ENCODE results near the gene ZNF165. TPM values are rescaled to one million over a fixed set of nuclear protein-coding genes. Genes with fewer than 3 reads are reported as not detected.
"Not testable (repeated sequence)": the region's sequence is repeated elsewhere in the genome, so short reads cannot be mapped to it uniquely, and the experiment has no call there.

The ZNF165 gene
- polyA plus RNA-seq, 3 donors, result 0.05 to 0.08 TPM; not detected in 1

DNA sequence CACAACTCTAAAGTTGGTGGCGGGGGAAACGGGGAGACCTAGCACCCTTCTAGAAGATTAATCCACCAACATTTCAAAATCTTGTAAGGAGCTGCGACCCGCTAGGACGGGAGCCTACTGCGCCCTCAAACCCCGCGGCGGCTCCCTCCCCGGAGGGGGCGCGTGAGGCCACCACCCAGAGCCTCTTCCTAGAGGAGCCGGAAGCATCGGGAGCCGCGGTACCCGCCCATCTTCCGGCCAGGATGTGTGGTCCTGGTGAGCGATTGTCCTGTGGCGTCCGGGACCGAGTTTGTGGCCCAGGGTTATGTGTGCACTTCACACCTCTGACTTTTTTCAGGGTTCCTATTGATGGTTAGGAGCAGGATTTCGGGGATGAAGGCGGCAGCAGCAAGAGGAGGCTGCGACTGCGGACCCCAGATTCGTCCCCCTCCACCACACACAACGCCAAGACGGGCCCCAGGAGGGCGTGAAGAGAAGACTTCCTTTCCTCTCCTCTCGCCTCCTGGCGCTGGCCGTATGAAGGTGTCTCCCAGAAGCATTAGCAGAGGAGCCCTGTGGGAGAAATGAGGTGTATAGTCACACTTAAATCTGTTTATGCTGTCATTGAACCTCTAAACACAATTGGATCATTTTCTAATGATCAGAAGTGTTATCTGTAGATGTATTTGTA, 10.7 kb downstream of the ZNF165 start:
- WGBS (ENCODE audit: insufficient coverage), result 45% methylated on average over 15 of the region's 33 CpGs

DNA sequence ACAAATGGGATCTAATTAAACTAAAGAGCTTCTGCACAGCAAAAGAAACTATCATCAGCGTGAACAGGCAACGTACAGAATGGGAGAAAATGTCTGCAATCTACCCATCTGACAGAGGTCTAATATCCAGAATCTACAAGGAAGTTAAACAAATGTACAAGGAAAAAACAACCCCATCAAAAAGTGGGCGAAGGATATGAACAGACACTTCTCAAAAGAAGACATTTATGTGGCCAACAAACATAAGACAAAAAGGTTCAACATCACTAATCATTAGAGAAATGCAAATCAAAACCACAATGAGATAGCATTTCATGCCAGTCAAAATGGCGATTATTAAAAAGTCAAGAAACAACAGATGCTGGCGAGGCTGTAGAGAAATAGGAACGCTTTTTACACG, 21.9 kb downstream of the ZNF165 start:
- H3K36me3 Mint-ChIP-seq; H3K79me2 ChIP-seq (ENCODE audit: insufficient read depth, low read length); H3K4me3 ChIP-seq (replicated peaks in 1 of 3; ENCODE audit: low read depth in 2 of 3, low read length in 3 of 3); H3K27ac ChIP-seq (ENCODE audit: low read depth in 1 of 2, low read length in 2 of 2); H3K9ac ChIP-seq (ENCODE audit: insufficient read depth, low read length, poor library complexity, severe bottlenecking); H3K4me1 ChIP-seq (ENCODE audit: control insufficient read depth in 1 of 2, insufficient read depth in 2 of 2, low read length in 2 of 2); H4K20me1 ChIP-seq (ENCODE audit: insufficient read depth, low read length); H3K4me3 Mint-ChIP-seq; intact Hi-C loops (cut with micrococcal nuclease); H3K27me3 ChIP-seq (ENCODE audit: control insufficient read depth in 2 of 2, insufficient read depth in 2 of 2, low read length in 2 of 2); H3K27ac Mint-ChIP-seq; DNase-seq; H3K9me3 ChIP-seq (replicated peaks in 1 of 2; ENCODE audit: control insufficient read depth in 1 of 2, insufficient read depth in 1 of 2, low read length in 2 of 2); H3K4me2 ChIP-seq (replicated peaks; ENCODE audit: extremely low read depth, low read length, poor library complexity, severe bottlenecking); H2AFZ ChIP-seq (ENCODE audit: insufficient read depth, low read depth, low read length, poor library complexity, severe bottlenecking); H3K36me3 ChIP-seq (replicated peaks in 1 of 2; ENCODE audit: control insufficient read depth in 1 of 2, insufficient read depth in 2 of 2, low read length in 2 of 2): not testable (repeated sequence)
- Mint-ChIP-seq H3K27me3 (ENCODE audit: low read depth in 3 of 3) (peaks cover 8 to 11% (median 8%) of the 10 kb centered on the region in 3 donors), H3K4me1 (peaks cover 12% of the 10 kb centered on the region), H3K9me3 (peaks cover 2 to 14% (median 12%) of the 10 kb centered on the region in 7 donors)
- WGBS (ENCODE audit: insufficient coverage), result 100% methylated on average over 1 of the region's 7 CpGs

More for the DNA sequence above, 10.7 kb downstream of the ZNF165 start:
- Histone ChIP-seq H2AFZ (ENCODE audit: insufficient read depth, low read depth, low read length, poor library complexity, severe bottlenecking) (peak overlapping the region; percentile 60), H3K9me3 (replicated peaks in 1 of 2; ENCODE audit: control insufficient read depth in 1 of 2, insufficient read depth in 1 of 2, low read length in 2 of 2) (peaks cover 0 to 33% of the 10 kb centered on the region in 2 donors), H3K4me3 (replicated peaks in 1 of 3; ENCODE audit: low read depth in 2 of 3, low read length in 3 of 3) (peak overlapping the region in 2 of 3 experiments; percentile 1 to 57), H3K27ac (ENCODE audit: low read depth in 1 of 2, low read length in 2 of 2) (no peak overlapping the region), H3K79me2 (ENCODE audit: insufficient read depth, low read length) (no peaks in the 10 kb centered on the region), H3K27me3 (ENCODE audit: control insufficient read depth in 2 of 2, insufficient read depth in 2 of 2, low read length in 2 of 2) (peaks cover 2 to 10% of the 10 kb centered on the region in 2 donors), H3K4me1 (ENCODE audit: control insufficient read depth in 1 of 2, insufficient read depth in 2 of 2, low read length in 2 of 2) (peaks cover 6% of the 10 kb centered on the region in 2 donors), H3K4me2 (replicated peaks; ENCODE audit: extremely low read depth, low read length, poor library complexity, severe bottlenecking) (peak overlapping the region; percentile 53), H3K9ac (ENCODE audit: insufficient read depth, low read length, poor library complexity, severe bottlenecking) (no peak overlapping the region), H4K20me1 (ENCODE audit: insufficient read depth, low read length) (no peaks in the 10 kb centered on the region), H3K36me3 (replicated peaks in 1 of 2; ENCODE audit: control insufficient read depth in 1 of 2, insufficient read depth in 2 of 2, low read length in 2 of 2) (peaks cover 0 to 8% of the 10 kb centered on the region in 2 donors)
- peaks cover 8% of the 10 kb centered on the region for H3K4me1 Mint-ChIP-seq
- H3K9me3 Mint-ChIP-seq, result peaks cover 28 to 45% (median 31%) of the 10 kb centered on the region in 7 donors
- peaks cover 2 to 12% (median 5%) of the 10 kb centered on the region in 3 donors for H3K27me3 Mint-ChIP-seq (ENCODE audit: low read depth in 3 of 3)
- peak overlapping the region; percentile 58 to 68 for H3K4me3 Mint-ChIP-seq
- H3K36me3 Mint-ChIP-seq, result peaks cover 4 to 11% of the 10 kb centered on the region in 2 donors
- no peak overlapping the region for H3K27ac Mint-ChIP-seq
- no peak for DNase-seq
- TF ChIP-seq, protein P1, sequence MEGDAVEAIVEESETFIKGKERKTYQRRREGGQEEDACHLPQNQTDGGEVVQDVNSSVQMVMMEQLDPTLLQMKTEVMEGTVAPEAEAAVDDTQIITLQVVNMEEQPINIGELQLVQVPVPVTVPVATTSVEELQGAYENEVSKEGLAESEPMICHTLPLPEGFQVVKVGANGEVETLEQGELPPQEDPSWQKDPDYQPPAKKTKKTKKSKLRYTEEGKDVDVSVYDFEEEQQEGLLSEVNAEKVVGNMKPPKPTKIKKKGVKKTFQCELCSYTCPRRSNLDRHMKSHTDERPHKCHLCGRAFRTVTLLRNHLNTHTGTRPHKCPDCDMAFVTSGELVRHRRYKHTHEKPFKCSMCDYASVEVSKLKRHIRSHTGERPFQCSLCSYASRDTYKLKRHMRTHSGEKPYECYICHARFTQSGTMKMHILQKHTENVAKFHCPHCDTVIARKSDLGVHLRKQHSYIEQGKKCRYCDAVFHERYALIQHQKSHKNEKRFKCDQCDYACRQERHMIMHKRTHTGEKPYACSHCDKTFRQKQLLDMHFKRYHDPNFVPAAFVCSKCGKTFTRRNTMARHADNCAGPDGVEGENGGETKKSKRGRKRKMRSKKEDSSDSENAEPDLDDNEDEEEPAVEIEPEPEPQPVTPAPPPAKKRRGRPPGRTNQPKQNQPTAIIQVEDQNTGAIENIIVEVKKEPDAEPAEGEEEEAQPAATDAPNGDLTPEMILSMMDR (IDR thresholded peaks at IDR 0.05), result no peak
- intact Hi-C loops (cut with micrococcal nuclease), result no loop called here

DNA sequence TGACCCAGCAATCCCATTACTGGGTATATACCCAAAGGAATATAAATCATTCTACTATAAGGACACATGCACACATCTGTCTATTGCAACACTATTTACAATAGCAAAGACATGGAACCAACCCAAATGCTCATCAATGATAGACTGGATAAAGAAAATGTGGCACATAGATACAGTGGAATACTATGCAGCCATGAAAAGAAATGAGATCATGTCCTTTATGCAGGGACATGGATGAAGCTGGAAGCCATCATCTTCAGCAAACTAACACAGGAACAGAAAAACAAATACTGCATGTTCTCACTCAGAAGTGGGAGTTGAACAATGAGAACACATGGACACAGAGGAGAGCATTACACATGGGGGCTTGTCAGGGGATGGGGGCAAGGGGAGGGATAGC, 22.3 kb downstream of the ZNF165 start:
- H3K4me3 ChIP-seq (replicated peaks in 1 of 3; ENCODE audit: low read depth in 2 of 3, low read length in 3 of 3); H2AFZ ChIP-seq (ENCODE audit: insufficient read depth, low read depth, low read length, poor library complexity, severe bottlenecking); H3K36me3 ChIP-seq (replicated peaks in 1 of 2; ENCODE audit: control insufficient read depth in 1 of 2, insufficient read depth in 2 of 2, low read length in 2 of 2); H3K36me3 Mint-ChIP-seq; H3K27ac Mint-ChIP-seq; H3K27me3 ChIP-seq (ENCODE audit: control insufficient read depth in 2 of 2, insufficient read depth in 2 of 2, low read length in 2 of 2); intact Hi-C loops (cut with micrococcal nuclease); H3K4me3 Mint-ChIP-seq; H3K4me1 ChIP-seq (ENCODE audit: control insufficient read depth in 1 of 2, insufficient read depth in 2 of 2, low read length in 2 of 2); H3K27ac ChIP-seq (ENCODE audit: low read depth in 1 of 2, low read length in 2 of 2); H3K9me3 ChIP-seq (replicated peaks in 1 of 2; ENCODE audit: control insufficient read depth in 1 of 2, insufficient read depth in 1 of 2, low read length in 2 of 2); DNase-seq; H3K4me2 ChIP-seq (replicated peaks; ENCODE audit: extremely low read depth, low read length, poor library complexity, severe bottlenecking); H3K9ac ChIP-seq (ENCODE audit: insufficient read depth, low read length, poor library complexity, severe bottlenecking); H3K79me2 ChIP-seq (ENCODE audit: insufficient read depth, low read length); H4K20me1 ChIP-seq (ENCODE audit: insufficient read depth, low read length): not testable (repeated sequence)
- peaks cover 12% of the 10 kb centered on the region for H3K4me1 Mint-ChIP-seq
- peaks cover 8 to 13% (median 8%) of the 10 kb centered on the region in 3 donors for H3K27me3 Mint-ChIP-seq (ENCODE audit: low read depth in 3 of 3)
- peaks cover 2 to 14% (median 11%) of the 10 kb centered on the region in 7 donors for H3K9me3 Mint-ChIP-seq

Measured in CD14-positive monocyte (primary cell).